Large intestine (tissue), 1 donor: ENCODE data around the gene PPTC7. TPM values are rescaled to one million over a fixed set of nuclear protein-coding genes. Genes with fewer than 3 reads are reported as not detected.

Experiments used
- polyA plus RNA-seq: library from polyadenylated mRNA; unstranded; fragments of 120-200 nt; gene quantifications from one replicate; pipeline ENCODE4 v1.2.1, GENCODE V29; 2013

The PPTC7 gene
- polyA plus RNA-seq, 1 donor = 20.5 TPM

Other genes starting within 250 kb of the PPTC7 start
- gene ANAPC7, start 179.6 kb downstream of the PPTC7 start, polyA plus RNA-seq = 57.0 TPM
- gene ARPC3, start 133.0 kb downstream of the PPTC7 start, polyA plus RNA-seq = 298 TPM
- gene GPN3, start 115.1 kb downstream of the PPTC7 start, polyA plus RNA-seq = 16.2 TPM
- 10.6 TPM for gene FAM216A, start 114.5 kb downstream of the PPTC7 start, polyA plus RNA-seq
- 253 TPM for gene VPS29, start 81.2 kb downstream of the PPTC7 start, polyA plus RNA-seq
- 0.49 TPM for gene RAD9B, start 81.0 kb downstream of the PPTC7 start, polyA plus RNA-seq
- 25.2 TPM for gene TCTN1, start 30.8 kb upstream of the PPTC7 start, polyA plus RNA-seq
- gene HVCN1, start 105.8 kb upstream of the PPTC7 start, polyA plus RNA-seq = 5.5 TPM
- 190 TPM for gene PPP1CC, start 159.6 kb upstream of the PPTC7 start, polyA plus RNA-seq